Subcutaneous adipose tissue (tissue), 4 donors: ENCODE results near the gene ACSM5. TPM values are rescaled to one million over a fixed set of nuclear protein-coding genes. Genes with fewer than 3 reads are reported as not detected.

Source experiments
- total RNA-seq, 4 donors: library from RNA; depleted of rRNA; stranded (reverse); fragments of >200 nt; gene quantifications; one replicate each; pipeline ENCODE4 v1.1.0, GENCODE V29; 2016
- TF ChIP-seq, protein P1 (sequence below): fragments of 450-650 bp; IDR thresholded peaks from one replicate; pipeline ENCODE4 v1.5.1; 2016; ENCODE audit warnings: low read depth, mild to moderate bottlenecking, control low read depth, antibody characterized with exemption, moderate library complexity

Gene ACSM5
- total RNA-seq, 4 donors from 2014 or later, result 30.6 to 68.9 (median 51.8) TPM

DNA sequence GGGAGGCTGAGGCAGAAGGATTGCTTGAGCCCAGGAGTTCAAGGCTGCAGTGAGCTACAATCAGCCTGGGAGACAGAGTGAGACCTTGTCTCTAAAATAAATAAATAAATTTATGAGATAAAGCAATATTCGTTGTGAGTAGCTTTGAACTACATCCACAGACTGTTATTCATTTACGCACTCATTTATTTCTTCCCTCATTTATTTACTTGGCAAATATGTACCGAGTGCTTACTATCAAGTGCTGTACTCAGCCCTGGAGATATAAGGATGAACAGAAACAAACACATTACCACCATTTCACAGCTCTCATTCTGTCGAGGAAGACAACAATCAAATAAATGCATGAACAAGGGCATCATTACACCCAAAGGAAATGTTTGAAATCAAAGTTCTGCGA, 32.2 kb upstream of the ACSM5 start:
- TF ChIP-seq, protein P1, sequence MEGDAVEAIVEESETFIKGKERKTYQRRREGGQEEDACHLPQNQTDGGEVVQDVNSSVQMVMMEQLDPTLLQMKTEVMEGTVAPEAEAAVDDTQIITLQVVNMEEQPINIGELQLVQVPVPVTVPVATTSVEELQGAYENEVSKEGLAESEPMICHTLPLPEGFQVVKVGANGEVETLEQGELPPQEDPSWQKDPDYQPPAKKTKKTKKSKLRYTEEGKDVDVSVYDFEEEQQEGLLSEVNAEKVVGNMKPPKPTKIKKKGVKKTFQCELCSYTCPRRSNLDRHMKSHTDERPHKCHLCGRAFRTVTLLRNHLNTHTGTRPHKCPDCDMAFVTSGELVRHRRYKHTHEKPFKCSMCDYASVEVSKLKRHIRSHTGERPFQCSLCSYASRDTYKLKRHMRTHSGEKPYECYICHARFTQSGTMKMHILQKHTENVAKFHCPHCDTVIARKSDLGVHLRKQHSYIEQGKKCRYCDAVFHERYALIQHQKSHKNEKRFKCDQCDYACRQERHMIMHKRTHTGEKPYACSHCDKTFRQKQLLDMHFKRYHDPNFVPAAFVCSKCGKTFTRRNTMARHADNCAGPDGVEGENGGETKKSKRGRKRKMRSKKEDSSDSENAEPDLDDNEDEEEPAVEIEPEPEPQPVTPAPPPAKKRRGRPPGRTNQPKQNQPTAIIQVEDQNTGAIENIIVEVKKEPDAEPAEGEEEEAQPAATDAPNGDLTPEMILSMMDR, result no peak

- TF ChIP-seq, protein P1, result no peak
Observed at GRCh38 chr16:20380782-20381181, 28.6 kb upstream of the ACSM5 start.

- TF ChIP-seq, protein P1, result no peak
Observed at GRCh38 chr16:20382202-20382948, 27.0 kb upstream of the ACSM5 start.

DNA sequence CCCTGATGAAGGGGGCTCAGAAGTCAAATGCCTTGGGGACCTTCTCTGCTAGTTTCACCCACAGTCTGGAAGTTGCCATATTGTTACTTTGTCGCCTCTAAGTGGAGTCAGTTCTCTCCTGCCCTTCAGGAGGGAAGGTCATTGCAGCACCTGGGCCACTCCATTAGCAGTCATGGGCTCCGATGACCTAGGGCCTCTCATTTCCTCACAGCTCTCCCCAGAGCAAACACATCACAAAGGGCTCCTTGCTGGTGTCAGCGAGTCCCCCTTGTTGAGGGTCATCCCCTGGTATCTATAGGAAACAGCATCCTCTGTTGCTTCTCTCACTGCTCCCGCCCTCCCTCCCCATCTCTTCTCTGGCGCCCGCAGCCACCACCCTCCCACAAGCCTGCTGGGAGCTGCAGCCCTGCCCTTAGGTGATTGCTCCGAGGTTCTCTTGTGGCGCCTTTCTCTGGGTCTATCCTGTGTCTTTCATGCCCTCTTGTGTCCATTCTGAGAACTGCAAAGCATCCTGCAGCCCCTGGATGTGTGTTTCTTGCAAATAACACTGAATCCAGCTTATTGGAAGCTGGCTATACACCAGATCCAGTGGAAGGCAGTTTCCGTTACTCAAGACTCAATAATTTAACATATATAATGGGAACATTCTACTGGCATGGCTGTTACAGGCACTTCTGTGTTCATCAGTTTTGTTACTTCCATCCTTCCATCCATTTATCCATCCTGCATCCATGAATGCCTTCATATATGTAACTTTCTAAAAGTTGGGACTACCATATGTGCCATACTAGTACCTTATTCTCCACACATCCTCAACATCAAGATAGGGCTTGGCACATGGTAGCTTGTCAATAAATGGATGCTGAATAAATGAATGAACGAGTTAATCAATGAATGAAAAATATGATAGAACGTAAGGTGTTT, 26.0 kb upstream of the ACSM5 start:
- TF ChIP-seq, protein P1, result no peak

DNA sequence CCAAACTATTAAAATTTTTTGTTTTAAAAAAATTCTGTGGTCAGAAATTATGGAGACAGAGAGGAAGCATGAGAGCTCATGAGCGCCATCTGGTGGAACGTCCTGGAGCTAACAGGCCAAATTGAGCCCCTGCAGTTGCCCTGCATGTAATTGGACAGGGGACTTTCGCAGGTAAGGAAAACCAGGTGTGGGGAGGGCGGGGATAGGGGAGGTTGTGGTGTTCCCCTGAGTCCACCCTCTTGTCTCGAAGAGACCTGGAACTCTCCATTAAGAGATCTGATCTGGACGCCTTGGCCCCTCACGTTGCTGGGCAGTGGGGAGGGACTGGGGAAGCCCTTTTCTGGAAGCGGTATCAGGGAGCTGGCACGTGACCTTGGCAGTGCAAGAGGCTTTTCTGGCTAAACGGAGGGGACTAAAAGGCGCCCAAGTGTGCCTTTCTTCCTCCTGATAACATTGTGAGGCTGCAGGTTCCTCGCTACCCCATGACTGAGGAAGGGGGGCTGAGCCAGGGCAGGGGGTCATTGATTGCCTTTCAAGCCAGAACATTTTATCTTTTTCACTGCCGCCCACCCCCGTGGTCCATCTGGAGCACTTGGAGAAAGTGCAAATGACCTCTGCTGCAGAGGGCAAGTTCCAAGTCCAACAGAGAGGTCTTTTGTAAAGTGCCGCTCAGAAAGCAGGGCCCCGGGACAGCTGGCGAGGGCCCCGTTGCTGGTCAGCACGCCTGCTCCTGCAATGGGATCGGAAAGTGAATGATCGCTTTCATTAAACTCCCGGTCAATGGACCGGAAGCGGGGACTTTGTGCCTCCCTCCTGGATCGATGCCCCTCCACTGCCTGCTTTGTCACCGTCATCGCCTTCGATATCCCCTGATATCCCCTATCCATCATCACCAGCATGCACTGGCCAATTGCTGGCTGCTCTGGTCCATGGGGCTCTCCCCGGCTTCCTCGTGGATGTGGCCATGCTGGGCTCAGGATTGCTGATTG, 23.2 kb upstream of the ACSM5 start:
- TF ChIP-seq, protein P1, result no peak

DNA sequence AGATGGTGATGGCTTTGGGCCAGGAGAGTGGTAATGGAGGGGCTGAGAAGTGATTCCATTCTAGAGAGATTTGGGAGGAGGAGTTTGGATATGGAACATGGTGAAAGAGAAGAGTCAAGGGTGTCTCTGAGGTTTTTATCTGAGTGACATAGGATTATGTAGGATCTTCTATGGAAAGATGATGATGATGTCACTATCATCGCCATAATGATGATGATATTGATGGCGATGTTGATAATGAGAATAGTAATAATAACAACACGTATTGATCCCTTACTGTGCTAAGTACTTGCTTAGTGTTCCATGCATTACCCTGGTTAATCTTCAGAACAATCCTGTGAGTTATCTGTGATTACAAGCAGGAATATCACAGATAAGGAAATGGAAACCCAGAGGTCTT, 21.4 kb upstream of the ACSM5 start:
- TF ChIP-seq, protein P1, result no peak
